ENCODE data around the gene KRTAP5-8.

GRCh38 chr11:71568704-71569349 lies 31.0 kb downstream of the KRTAP5-8 start:
- TF ChIP-seq CTCF (IDR thresholded peaks at IDR 0.05 in 2 of 3, conservative IDR thresholded peaks at IDR 0.05 in 1 of 3; ENCODE audit: borderline replicate concordance in 1 of 3, insufficient read depth in 1 of 3, low read depth in 2 of 3, low read length in 2 of 3) (no peak), EZH2 (IDR thresholded peaks at IDR 0.05) (no peak), ZNF274 (IDR thresholded peaks at IDR 0.05; ENCODE audit: low read depth, low read length) (no peak), POLR2A (IDR thresholded peaks at IDR 0.05; ENCODE audit: borderline replicate concordance, extremely low read depth, insufficient read depth, insufficient read length) (no peak)

Data from HCT116 (cell line).